GM21786 (cell line): ENCODE measurements around the gene RGPD8.
"Not testable (repeated sequence)": the region's sequence is repeated elsewhere in the genome, so short reads cannot be mapped to it uniquely, and the experiment has no call there.

Experiments used
- ATAC-seq: cut with Tn5 transposase; IDR thresholded peaks from one replicate; pipeline ENCODE4 v1.9.1; 2021; ENCODE audit not compliant: unreplicated experiment

RGPD8 gene

GRCh38 chr2:112433480-112433879 is at the start of gene RGPD8:
Gene RGPD8 (minus strand): TSS chr2:112433645. CDS start chr2:112433453, 192 bp downstream.
- peak; percentile 97 for ATAC-seq

GRCh38 chr2:112483042-112483473 is 49.6 kb upstream of the RGPD8 start:
- no peak for ATAC-seq

- ATAC-seq = peak; percentile 13
Observed at GRCh38 chr2:112482309-112483041, 49.0 kb upstream of the RGPD8 start.

- ATAC-seq = peak; percentile 52
Observed at GRCh38 chr2:112481528-112482233, 48.2 kb upstream of the RGPD8 start, which contains the start of gene TTL. Gene TTL (plus strand): TSS chr2:112482156. CDS start chr2:112482345, 189 bp downstream.

DNA sequence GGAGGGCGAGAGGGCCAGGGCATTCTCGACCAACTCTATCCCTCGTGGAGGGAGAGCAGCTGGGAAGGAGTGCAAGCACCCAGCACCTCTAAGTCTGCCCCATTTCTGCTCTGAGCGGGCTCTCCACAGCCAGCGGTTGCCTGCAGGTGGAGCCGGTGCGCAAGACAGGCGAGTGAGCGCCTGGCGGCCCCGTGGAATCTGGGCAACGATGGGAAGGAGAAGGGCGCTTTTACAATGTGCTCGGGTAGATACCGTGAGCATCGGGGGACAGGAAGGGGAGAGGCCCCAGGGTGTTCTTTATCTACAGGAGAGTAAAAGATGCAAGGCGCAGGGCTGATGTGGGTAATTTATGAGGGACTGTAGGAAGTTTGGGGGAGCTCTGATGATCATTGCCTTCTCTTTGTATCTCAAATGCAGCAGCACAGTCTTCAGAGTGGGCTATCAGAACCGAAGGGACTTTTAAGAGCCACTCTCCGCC is 47.6 kb upstream of the RGPD8 start:
- ATAC-seq = peak; percentile 67

- no peak for ATAC-seq
Observed at GRCh38 chr2:112480530-112481049, 47.1 kb upstream of the RGPD8 start.

- ATAC-seq = no peak
Observed at GRCh38 chr2:112476434-112476833, 43.0 kb upstream of the RGPD8 start.

GRCh38 chr2:112474844-112475486 is 41.5 kb upstream of the RGPD8 start:
- ATAC-seq = no peak

- ATAC-seq = no peak
Observed at GRCh38 chr2:112472547-112473263, 39.3 kb upstream of the RGPD8 start.

- no peak for ATAC-seq
Observed at GRCh38 chr2:112465382-112465781, 31.9 kb upstream of the RGPD8 start.

DNA sequence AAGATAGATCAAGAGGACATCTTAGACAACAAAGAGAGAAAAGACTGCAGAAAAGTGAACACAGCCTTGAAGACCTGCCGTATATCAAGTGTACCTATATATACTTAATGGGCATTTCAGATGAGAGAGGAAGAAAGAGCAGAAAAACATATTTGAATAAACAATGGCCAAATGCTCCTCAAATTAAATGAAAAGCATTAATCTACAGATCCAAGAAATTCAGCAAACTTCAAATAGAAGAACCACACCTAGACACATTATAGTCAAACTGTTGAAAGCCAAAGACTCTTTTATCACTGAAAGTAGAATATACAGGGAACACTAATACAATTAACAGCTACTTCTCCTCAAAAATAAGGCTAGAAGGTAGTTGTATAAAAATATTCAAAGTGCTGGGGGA is 29.8 kb upstream of the RGPD8 start:
- ATAC-seq = no peak

DNA sequence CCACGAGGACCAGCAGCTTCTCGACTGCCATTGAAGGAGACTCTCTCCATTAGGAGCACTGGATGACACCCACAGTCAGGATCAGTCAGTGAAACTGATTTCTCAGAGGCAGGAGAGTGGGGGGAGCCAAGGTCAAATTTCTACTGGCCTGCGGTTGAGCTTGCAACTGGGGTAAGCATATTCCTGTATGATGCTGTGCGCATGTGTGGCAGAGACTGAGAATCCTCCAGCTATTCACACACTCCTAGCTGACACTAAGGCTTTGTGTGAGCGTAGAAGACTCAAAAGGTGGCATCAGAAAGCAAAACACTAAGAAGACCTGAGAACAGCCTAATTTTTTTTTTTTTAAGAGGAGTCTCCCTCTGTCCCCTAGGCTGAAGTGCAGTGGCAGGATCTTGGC is 28.7 kb upstream of the RGPD8 start:
- no peak for ATAC-seq

DNA sequence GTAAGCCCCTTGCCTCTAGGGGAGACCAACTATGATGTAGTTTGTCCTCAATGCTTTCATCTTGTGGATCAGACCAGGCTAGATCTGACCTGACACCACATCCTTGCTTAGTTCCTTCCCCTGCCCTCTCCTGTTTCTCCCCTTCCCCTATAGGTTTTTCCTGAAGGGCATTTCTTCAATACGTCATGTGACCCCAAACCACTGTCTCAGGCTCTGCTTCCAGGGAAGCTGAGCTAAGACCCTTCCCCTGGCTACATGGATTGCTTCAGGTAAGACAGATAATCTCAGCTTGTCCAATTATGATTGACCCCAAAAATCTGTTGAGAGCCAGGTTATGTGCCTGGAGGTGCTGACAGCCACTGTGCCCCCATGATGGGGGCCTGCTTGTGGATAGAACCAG is 25.9 kb upstream of the RGPD8 start:
- no peak for ATAC-seq

DNA sequence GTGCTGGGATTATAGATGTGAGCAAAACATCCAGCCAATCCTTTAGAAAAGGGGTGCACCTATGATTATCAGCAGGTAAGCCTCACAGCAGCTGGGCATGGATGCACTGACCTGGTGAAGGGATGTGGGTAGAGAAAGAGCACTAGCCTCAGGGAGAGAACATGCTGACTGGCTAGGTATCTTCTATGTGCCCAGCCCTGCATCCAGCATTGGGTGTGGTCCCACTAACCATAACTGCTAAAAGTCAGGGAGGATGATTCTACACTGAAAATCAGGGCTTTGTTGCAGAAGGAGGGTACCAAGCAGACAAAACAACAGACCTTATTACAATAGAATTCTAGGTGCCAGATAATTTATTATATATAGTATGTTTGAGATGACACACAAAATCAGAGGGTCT is 21.1 kb upstream of the RGPD8 start:
- ATAC-seq = no peak

GRCh38 chr2:112451317-112451716 is 17.9 kb upstream of the RGPD8 start:
- no peak for ATAC-seq

GRCh38 chr2:112449854-112450253 is 16.4 kb upstream of the RGPD8 start:
- ATAC-seq = no peak

GRCh38 chr2:112444256-112444655 is 10.8 kb upstream of the RGPD8 start:
- ATAC-seq = not testable (repeated sequence)

DNA sequence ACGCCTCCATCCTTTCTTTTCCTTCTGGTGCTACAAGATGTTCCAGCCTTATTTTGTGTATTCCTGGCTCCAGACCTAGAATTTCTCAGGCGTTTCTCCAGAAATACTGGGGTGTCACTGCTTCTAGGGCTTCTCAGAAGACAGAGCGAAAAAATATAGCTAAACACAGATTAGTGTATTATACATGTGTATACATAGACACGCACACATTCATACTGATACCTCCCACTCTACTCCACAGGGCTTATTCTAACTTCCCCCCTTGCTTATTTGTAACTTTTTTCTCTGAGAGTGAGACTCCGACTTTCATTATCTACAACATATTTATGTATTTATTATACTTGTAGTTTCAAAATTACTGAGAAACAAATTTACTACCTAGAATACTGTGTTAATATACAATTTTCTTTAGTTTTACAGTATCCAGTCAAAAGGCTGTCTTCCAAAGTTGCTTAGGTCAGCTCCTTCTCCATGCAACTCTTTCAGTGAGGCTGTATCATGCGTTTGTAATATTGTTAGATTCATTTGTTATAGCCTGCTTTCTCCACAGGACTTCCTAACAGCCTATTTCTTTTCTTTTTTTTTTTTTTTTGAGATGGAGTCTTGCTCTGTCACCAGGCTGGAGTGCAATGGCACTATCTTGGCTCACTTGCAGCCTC is 5.3 kb upstream of the RGPD8 start:
- ATAC-seq = not testable (repeated sequence)

GRCh38 chr2:112437405-112437831 is 4.0 kb upstream of the RGPD8 start:
- ATAC-seq = not testable (repeated sequence)

GRCh38 chr2:112436993-112437392 is 3.5 kb upstream of the RGPD8 start:
- not testable (repeated sequence) for ATAC-seq
